Kidney (tissue), 14 donors: Measurements from ENCODE around the gene ZNF629. TPM values are rescaled to one million over a fixed set of nuclear protein-coding genes. Genes with fewer than 3 reads are reported as not detected.

Experiments
- DNase-seq, 5 donors: peaks; one replicate each; pipeline ENCODE4 v3.0.0-alpha.2; 2013 to 2020
- FAIRE-seq: peaks from 2 replicates; lab custom pipeline; 2012; peaks lifted over from hg19 to GRCh38; lab: Jason Lieb, UNC
- H3K27ac ChIP-seq, 2 donors: one replicate each; pipeline ENCODE4 v1.7.0; 2013; ENCODE audit warnings: low read depth in 2 of 2, low read length in 2 of 2, inconsistent platforms in 1 of 2
- H3K27me3 ChIP-seq: one replicate; pipeline ENCODE4 v1.7.1; 2013; ENCODE audit warnings: low read length, inconsistent platforms; ENCODE audit not compliant: control insufficient read depth, insufficient read depth
- H3K36me3 ChIP-seq, 3 donors: one replicate each; pipeline versions ENCODE4 v1.7.0 to v1.7.1; 2013; ENCODE audit warnings: low read length in 3 of 3, control low read depth in 1 of 3, inconsistent platforms in 1 of 3; ENCODE audit not compliant: insufficient read depth in 3 of 3, control insufficient read depth in 2 of 3
- H3K4me1 ChIP-seq, 3 donors: one replicate each; pipeline versions ENCODE4 v1.7.0 to v1.7.1; 2013; ENCODE audit warnings: low read length in 3 of 3, inconsistent platforms in 1 of 3, low read depth in 1 of 3; ENCODE audit not compliant: control insufficient read depth in 2 of 3, insufficient read depth in 2 of 3
- H3K4me3 ChIP-seq, 3 donors: one replicate each; pipeline versions ENCODE4 v1.7.0 to v1.8.1; 2013; ENCODE audit warnings: low read length in 3 of 3, control low read depth in 1 of 3, inconsistent platforms in 1 of 3
- H3K9ac ChIP-seq, 3 donors: one replicate each; pipeline versions ENCODE4 v1.7.0 to v1.7.1; 2013; ENCODE audit warnings: low read length in 3 of 3, control low read depth in 1 of 3, inconsistent platforms in 1 of 3
- H3K9me3 ChIP-seq, 3 donors: one replicate each; pipeline versions ENCODE4 v1.7.0 to v1.7.1; 2013; ENCODE audit warnings: low read length in 3 of 3, control low read depth in 1 of 3, inconsistent platforms in 1 of 3; ENCODE audit not compliant: control insufficient read depth in 2 of 3, insufficient read depth in 1 of 3
- intact Hi-C: fragments of 100-400 bp; cut with DNase I; formaldehyde crosslinking; loops from one replicate; pipeline ENCODE4 v1.11.1; 2022
- polyA plus RNA-seq: library from polyadenylated mRNA; stranded (reverse); fragments of 350-450 nt; fragmentation: Illumina TruSeq; extraction: RNeasy Lipid Tissue Mini Kit (QIAGEN cat#74804); gene quantifications from one replicate; pipeline ENCODE4 v1.2.3, GENCODE V29; 2014; ENCODE audit warnings: low read depth, low replicate concordance; ENCODE audit not compliant: insufficient read depth
- total RNA-seq: library from RNA; stranded (reverse); fragmentation: NEBNext Ultra II Directional; extraction: Animal tissue kit (Norgen Biotek cat#: 25700); gene quantifications from one replicate; pipeline ENCODE4 v1.2.1, GENCODE V29; 2021
- TF ChIP-seq, protein P1 (sequence below): IDR thresholded peaks from 3 replicates; pipeline ENCODE4 v1.5.1; 2012; ENCODE audit warnings: mild to moderate bottlenecking, moderate library complexity, borderline replicate concordance; ENCODE audit not compliant: insufficient read depth; ENCODE audit errors: extremely low read depth
- donor health status: control.
- donor health status: control.
- donor health status: control.
- donor health status: control.
- donor health status: control.
- donor health status: DM: yes; HTN: yes; CAD: no.
- donor health status: Normal renal cell carcinoma (clear cell type).

ZNF629 gene
- total and polyA plus RNA-seq, 2 donors from 2014 or later: 8.1 to 19.8 TPM

DNA sequence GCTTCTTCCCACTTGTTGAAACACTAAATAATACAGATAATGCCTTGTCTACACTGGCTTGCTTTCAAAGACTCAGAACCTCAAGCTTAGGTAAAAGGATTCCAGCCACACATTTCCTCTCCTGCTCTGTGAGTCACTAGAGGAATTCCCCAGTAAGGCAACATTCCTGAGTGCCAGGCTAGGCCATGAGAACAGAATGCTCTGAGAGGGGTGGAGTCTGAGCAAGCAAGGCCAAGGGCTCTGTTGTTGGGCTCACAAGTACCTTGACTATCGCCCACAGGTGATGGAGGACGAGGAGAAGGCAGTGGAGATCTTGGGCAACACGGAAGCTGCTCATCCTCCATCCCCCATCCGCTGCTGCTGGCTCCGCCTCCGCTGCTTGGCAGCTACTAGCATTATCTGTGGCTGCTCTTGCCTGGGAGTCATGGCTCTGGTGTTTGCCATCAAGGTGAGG lies 45.5 kb downstream of the ZNF629 start:
- Histone ChIP-seq H3K4me1 (peaks cover 0 to 8% (median 8%) of the 10 kb centered on the region in 3 donors), H3K9ac (peak overlapping the region in 1 of 3 donors; percentile 51), H3K27me3 (no peaks in the 10 kb centered on the region), H3K4me3 (no peak overlapping the region), H3K36me3 (peaks cover 0 to 28% (median 19%) of the 10 kb centered on the region in 3 donors), H3K9me3 (no peaks in the 10 kb centered on the region), H3K27ac (peak overlapping the region; percentile 77 to 83)
- intact Hi-C loops: no loop called here
- TF ChIP-seq, protein P1, sequence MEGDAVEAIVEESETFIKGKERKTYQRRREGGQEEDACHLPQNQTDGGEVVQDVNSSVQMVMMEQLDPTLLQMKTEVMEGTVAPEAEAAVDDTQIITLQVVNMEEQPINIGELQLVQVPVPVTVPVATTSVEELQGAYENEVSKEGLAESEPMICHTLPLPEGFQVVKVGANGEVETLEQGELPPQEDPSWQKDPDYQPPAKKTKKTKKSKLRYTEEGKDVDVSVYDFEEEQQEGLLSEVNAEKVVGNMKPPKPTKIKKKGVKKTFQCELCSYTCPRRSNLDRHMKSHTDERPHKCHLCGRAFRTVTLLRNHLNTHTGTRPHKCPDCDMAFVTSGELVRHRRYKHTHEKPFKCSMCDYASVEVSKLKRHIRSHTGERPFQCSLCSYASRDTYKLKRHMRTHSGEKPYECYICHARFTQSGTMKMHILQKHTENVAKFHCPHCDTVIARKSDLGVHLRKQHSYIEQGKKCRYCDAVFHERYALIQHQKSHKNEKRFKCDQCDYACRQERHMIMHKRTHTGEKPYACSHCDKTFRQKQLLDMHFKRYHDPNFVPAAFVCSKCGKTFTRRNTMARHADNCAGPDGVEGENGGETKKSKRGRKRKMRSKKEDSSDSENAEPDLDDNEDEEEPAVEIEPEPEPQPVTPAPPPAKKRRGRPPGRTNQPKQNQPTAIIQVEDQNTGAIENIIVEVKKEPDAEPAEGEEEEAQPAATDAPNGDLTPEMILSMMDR: no peak
- FAIRE-seq (no peak), DNase-seq (peak in 2 of 5 donors; percentile 29 to 82)

DNA sequence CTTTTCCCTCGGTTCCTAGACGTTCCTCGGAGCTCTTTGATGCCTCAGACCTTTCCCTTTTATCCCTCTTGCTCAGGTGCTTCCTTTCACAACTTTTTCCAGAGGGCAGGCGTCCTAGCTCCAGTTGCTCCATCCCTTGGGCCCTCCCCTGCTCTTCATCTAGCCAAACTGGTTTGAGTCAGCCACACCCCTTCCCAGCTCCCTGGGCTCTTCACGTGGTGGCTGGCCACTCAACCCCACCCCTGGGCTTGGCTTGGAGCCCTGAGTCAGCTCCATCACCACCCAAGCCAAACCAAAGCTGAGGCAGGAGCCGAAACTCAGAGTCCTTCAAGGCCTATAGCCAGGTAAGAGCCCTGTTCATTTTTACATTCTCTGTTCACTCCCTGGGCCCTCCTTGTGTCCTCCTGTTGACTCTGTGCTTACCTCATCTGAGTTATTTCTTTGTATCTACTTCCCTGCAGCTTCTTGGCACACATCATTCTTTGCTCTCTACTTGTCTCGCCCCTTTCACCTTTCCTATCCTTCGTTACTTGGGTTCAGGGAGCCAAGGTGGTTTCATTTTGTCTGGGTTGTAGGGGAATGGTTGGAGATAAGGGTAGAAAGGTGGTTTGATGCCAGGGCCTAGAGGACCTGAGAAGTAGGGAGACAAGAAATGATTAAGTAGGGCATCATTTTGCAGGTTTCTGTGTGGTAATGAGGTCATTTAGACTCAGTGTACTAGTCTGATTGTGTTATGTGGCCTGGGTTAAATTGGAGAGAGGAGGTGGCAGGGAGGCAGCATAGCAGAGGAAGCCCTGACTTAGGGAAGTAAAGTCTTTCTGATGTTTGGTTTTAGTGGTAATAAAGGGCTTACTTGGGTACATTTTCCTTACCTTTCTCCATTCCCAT lies 46.4 kb downstream of the ZNF629 start:
- Histone ChIP-seq H3K36me3 (peaks cover 3 to 36% (median 27%) of the 10 kb centered on the region in 3 donors), H3K9me3 (no peaks in the 10 kb centered on the region), H3K27me3 (no peaks in the 10 kb centered on the region), H3K27ac (peak overlapping the region; percentile 77 to 83), H3K4me1 (peaks cover 0 to 8% (median 8%) of the 10 kb centered on the region in 3 donors), H3K9ac (peak overlapping the region in 2 of 3 donors; percentile 5 to 34), H3K4me3 (peak overlapping the region in 1 of 3 donors; percentile 2)
- peak in 4 of 5 donors; percentile 55 to 96 (median 70) for DNase-seq
- TF ChIP-seq, protein P1: no peak
- intact Hi-C loops: no loop called here
- no peak for FAIRE-seq

DNA sequence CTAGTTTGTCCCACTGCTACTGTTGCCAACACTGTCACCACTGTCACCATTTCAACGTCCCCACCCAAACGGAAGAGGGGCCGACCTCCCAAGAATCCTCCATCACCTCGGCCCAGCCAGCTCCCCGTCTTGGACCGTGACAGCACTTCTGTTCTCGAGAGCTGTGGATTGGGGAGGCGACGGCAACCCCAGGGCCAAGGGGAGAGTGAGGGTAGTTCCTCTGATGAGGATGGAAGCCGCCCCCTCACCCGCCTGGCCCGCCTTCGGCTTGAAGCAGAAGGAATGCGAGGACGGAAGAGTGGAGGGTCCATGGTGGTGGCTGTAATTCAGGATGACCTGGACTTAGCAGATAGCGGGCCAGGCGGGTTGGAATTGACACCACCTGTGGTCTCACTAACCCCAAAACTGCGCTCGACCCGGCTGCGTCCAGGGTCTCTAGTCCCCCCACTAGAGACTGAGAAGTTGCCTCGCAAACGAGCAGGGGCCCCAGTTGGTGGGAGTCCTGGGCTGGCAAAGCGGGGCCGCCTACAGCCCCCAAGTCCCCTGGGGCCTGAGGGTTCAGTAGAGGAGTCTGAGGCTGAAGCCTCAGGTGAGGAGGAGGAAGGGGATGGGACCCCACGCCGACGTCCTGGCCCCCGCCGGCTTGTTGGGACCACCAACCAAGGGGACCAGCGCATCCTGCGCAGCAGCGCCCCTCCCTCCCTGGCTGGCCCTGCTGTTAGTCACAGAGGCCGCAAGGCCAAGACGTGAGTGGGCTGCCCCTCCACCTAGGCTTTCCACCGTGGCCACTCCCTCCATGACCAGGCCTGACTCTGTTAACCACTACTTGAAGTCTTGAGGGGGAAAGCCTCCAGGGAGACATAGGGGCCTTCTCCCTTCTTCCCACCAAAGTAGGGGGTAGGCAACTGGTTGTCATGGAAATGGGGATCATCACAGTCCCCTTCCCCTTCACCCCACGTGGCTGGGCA lies 47.7 kb downstream of the ZNF629 start:
- FAIRE-seq (no peak), DNase-seq (peak in 1 of 5 donors; percentile 83)
- Histone ChIP-seq H3K4me3 (no peak overlapping the region), H3K4me1 (peaks cover 0 to 8% (median 8%) of the 10 kb centered on the region in 3 donors), H3K36me3 (peaks cover 6 to 37% (median 27%) of the 10 kb centered on the region in 3 donors), H3K27ac (no peak overlapping the region), H3K9ac (no peak overlapping the region), H3K9me3 (no peaks in the 10 kb centered on the region), H3K27me3 (no peaks in the 10 kb centered on the region)
- TF ChIP-seq, protein P1: no peak
- intact Hi-C loops: no loop called here
